DMS153 treated with DMSO at 0.1 percent for 48 hours (cell line): Measurements from ENCODE around the gene FMNL2.
"Not testable (repeated sequence)": the region's sequence is repeated elsewhere in the genome, so short reads cannot be mapped to it uniquely, and the experiment has no call there.

Experiments used
- DNase-seq: peaks from one replicate; lab custom pipeline; 2025; ENCODE audit not compliant: unreplicated experiment; lab: John Stamatoyannopoulos, UW

FMNL2 gene

GRCh38 chr2:152466980-152467676 is 132.2 kb downstream of the FMNL2 start:
- DNase-seq, result no peak

DNA sequence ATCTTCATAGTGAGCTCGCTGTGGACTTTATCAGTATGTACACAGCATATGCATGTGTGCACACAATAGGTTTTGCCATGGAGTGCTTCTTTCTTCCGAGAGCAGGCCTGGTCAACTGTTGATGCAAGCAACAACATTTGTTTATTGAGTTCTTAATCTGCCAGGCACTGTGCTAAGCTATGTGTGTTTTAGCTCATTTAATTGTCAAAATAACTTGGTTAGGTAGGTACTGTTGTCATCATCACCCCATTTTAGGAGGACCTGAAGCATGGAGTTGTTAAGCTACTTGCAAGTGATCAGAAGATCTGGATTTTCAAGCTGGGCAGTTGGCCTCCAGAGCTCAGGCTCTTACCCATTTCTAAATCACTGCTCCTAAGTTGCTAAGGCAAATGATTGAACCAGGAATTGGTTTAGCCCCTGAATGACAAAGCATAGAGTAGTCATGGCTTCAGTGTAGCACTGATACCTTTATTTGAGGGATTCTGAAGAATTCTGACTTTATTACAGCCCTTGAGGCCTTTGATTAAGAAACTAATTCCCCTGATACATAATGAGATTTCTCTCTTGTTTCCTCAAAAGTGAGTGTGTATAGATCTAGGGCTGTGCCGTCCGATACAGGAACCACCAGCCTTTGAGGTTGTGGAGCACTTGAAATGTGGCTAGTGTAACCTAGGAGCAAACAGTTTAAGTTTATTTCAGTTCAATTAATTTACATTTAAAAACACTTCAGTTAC is 132.9 kb downstream of the FMNL2 start:
- no peak for DNase-seq

- DNase-seq, result no peak
Measured at GRCh38 chr2:152468899-152469692, 134.1 kb downstream of the FMNL2 start.

DNA sequence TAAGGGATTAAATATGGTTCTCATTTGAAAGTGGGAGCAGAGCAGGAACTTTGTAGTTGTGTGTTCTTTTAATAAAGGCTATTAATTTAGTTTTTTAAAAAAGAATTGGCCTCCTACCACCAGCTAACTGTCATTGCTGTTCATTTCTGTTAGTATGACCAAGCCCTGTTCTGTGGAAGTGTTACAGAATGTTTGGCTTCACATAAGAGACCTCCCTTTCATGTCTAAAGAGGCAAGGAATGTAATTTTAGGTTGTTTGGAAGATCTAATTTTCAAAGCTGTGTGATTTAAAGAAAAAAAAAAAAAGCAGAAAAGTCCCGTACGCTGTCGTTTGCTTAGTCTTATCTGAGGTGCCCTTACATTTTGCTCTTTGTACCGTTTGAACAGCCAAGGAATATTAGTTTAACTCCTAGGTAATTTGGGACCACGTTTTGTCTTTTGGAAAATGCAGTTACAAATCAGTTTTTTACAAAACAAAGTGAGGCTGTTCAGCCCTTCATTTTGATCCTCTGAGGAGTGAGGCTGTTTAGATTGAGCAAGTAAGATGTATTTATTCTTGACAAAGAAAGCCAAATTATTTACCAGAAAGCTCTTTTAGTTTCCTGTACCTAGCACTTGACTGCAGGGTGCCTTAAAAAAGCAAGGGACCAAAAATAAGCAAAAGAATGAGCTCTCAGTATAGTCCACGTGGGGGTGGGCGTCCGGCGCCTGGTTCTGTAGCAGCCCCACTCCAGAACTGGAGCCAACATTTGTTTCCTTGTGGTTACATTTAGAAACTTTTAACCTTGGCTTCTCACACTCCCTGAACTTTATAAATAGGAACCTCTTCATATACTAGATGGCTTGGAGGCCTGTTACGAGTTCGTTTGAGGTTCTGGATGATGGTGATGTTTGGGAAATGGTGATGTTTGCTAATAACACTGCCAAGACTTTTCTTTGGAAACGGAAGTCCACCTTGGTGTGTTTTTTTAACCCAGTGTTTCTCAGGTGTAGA is 136.2 kb downstream of the FMNL2 start:
- DNase-seq, result no peak

DNA sequence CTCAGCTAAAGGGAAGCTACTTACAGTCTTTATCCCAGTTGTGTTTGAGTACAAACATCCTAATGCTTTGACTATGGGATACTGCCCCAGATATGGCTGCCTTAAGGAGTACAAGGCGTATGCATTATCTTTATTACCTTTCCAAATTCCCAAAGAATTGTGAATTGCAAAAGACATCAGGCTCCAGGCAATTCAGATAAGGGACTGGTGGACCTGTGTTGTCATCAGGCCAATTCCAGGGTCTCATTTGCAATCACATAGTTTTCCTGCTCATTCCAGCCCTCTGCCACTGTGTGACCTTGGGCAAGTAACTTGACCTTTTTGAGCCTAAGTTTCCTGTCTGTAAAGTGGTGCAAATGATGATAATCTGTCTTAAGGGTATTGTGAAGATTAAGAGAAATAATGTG is 137.5 kb downstream of the FMNL2 start:
- DNase-seq, result no peak

GRCh38 chr2:152473151-152473857 is 138.3 kb downstream of the FMNL2 start:
- no peak for DNase-seq

DNA sequence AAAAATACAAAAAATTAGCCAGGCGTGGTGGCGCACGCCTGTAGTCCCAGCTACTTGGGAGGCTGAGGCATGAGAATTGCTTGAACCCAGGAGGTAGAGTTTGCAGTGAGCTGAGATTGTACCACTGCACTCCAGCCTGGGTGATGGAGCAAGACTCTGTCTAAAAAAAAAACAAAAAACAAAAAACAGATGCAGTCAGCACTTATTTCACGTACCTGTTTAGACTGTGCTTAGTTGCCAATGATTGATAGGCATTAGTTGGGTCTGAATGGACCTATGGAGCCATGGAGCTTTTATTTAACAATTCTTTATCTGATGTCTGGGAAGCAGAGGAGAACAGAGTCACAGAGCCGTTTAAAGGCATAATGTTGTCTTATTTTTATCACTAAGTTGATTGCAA is 139.5 kb downstream of the FMNL2 start:
- not testable (repeated sequence) for DNase-seq

DNA sequence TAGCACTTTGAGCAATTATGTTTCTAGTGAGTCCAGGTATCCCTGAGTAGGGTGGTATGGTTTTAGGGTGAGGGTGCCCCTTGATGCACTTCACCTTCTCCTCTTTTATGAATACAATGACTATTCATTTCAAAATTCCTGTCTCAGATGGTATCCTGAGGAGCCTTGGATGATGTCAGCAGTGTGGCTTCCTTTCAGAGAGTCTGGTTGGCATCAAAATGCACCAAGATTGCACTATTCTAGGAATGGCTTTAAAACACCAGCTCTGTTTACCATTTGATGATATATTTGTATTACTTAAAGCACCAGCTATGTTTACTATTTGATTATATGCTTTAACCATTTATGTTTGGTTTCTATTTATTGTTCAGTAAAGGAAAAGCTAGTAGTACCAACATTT is 141.0 kb downstream of the FMNL2 start:
- no peak for DNase-seq

DNA sequence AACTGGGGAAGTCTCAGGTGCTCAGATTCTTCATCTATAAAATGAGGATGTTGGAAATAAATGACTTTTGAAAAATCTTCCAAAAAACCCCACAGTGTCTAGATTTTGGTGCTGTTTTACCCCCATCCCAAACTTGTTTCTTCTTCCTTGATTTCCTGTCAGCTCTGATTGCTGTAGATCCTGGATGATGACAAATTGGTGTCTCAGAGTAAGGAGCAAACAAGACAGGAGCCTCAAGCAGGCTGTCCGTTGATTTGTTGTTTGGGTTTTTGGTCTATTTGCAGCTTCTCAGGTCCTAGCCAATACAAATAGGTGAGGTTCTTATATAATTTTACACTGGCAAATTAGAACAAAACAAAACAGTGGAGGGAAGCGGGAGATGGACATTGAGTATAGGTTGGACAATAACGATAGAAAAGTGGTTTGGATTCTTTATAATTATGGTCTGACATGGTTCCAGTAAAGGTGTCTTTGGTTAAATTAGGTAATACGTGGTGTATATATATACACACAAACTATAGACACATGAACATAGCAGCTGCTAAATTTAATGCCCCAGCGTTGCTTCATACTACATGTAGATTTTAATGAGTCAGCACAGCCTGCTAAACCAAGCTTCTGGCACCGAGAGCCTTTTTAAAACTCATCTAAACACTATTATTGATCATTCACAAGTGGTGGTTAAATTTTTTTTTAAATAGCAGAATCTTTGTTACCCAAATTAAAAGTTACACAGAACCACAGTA is 142.5 kb downstream of the FMNL2 start:
- DNase-seq, result no peak

DNA sequence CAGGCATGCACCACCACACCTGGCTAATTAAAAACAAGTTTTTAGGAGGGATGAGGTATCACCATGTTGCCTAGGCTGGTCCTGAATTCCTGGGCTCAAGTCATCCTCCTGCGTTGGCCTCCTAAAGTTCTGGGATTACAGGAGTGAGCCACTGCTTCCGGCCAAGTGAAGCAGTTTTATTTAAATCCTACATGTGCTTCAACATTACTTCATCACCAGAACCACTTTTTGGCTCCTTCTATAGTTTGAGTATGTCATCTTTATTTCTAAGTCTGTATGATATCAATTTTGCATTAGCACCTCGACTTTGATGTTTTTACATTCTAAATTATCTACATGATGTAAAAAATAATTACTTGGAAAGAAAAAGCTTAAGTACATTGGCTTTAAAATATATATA is 144.3 kb downstream of the FMNL2 start:
- no peak for DNase-seq

GRCh38 chr2:152480821-152481399 is 145.9 kb downstream of the FMNL2 start:
- DNase-seq, result no peak

GRCh38 chr2:152481881-152482583 is 147.1 kb downstream of the FMNL2 start:
- no peak for DNase-seq

DNA sequence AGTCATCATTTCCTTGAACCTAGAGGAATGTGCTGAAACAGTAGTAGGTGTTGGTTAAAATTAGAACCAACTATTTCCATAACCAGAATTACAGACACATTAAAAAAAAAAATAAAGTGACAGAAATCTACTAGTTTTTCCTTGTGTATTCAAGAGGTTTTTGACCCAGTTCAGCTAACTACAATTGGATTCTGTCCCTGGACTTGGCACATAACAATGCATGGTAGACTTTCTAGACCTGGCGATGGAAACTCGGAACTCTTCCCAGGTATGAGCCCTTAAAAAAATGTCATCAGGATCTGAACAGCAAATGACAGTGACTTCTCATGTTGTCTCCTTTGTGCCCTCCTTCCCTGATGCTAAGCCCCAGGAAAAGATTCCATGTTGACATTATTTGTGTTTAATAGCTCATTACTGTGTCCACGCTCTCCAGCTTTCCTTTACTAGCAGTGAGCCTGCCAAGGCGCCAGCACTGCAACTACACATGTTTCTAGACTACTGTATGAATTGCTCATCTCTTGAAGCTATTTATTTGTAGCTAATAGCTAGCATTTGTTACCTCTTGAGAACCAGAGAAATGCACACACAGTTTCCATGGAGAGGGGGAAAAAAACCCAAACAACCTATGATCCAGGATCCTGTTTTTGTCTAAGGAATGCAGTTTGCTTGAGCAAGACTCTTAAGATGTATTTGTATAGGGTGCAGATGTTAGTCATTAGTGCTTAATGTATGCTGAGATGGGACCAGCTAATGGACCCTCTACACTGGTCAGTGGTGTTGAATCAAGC is 148.5 kb downstream of the FMNL2 start:
- DNase-seq, result no peak

GRCh38 chr2:152485954-152486736 is 151.2 kb downstream of the FMNL2 start:
- DNase-seq, result no peak

DNA sequence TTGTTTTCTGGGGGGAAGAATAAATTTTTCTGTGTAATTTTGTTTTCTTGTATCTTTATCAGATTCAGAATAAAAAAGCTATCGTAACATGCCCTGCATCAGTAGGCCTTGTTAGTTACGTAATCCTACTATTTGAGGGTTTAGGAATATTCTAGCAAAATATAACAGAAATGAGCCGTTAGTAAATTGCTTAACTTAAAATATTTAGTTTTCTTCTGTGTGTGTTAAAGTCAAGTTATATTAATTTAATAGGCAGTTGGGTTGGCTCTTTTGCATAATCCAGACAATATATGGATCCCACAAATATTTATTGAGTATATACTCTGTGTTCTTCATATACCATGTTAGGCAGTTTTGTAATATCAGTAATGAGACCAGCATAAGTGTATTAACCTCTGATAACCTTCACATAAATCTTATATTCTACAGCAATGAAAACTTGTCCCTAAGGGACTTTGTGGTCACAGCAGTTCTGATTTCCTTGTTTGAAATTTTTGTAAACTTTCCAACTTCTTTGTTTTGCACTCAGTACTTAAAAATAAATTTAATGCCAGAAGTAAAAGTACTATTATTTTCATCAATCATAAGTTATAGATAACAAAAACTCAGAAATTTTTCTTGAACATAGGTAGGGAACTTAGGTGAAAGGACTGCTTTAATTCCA is 151.9 kb downstream of the FMNL2 start:
- no peak for DNase-seq

GRCh38 chr2:152488075-152488474 is 153.1 kb downstream of the FMNL2 start:
- no peak for DNase-seq
